Measurements from ENCODE around the gene MPRIP.

GRCh38 chr17:17030515-17031211, 11.6 kb upstream of the MPRIP start:
- TF ChIP-seq CTCF (IDR thresholded peaks at IDR 0.05) (no peak), POLR2A (IDR thresholded peaks at IDR 0.05) (no peak)
